Psoas muscle (tissue), 8 donors: ENCODE data around the gene TNFAIP8L2. TPM values are rescaled to one million over a fixed set of nuclear protein-coding genes. Genes with fewer than 3 reads are reported as not detected.

Experiments
- ATAC-seq, 4 donors: fragments of 200-7000 bp; cut with Tn5 transposase; one replicate each; pipeline ENCODE4 v1.9.1; 2020; ENCODE audit warnings: moderate library complexity in 3 of 4, mild to moderate bottlenecking in 2 of 4
- DNase-seq, 2 donors: peaks; one replicate each; pipeline ENCODE4 v3.0.0-alpha.2; 2020
- H3K27ac ChIP-seq: fragments of 200-600 bp; one replicate; pipeline ENCODE4 v1.8.0; 2022
- H3K27me3 ChIP-seq, 3 donors: fragments of 200-600 bp in 1 of 3; one replicate each; pipeline versions ENCODE4 v1.6.1 to v1.8.0; 2013 to 2022; ENCODE audit warnings: low read length in 2 of 3, mild to moderate bottlenecking in 2 of 3, moderate library complexity in 1 of 3; ENCODE audit not compliant: insufficient read depth in 3 of 3
- H3K36me3 ChIP-seq, 2 donors: fragments of 200-600 bp in 1 of 2; one replicate each; pipeline versions ENCODE4 v1.6.1 to v1.8.0; 2013 to 2022; ENCODE audit warnings: low read depth in 1 of 2, mild to moderate bottlenecking in 1 of 2, moderate library complexity in 1 of 2; ENCODE audit not compliant: insufficient read depth in 1 of 2
- H3K4me1 ChIP-seq: fragments of 200-600 bp; one replicate; pipeline ENCODE4 v1.8.0; 2022
- H3K4me3 ChIP-seq: fragments of 200-600 bp; one replicate; pipeline ENCODE4 v1.8.0; 2022; ENCODE audit warnings: mild to moderate bottlenecking
- H3K9me3 ChIP-seq: fragments of 200-600 bp; one replicate; pipeline ENCODE4 v1.8.0; 2022
- WGBS, 3 donors: extraction: QIAGEN DNeasy Blood & Tissue Kit; methylation state at CpG; one replicate each; pipeline versions ENCODE4 v1.1.6 to v1.1.7; 2013; 5-methylcytosine and 5-hydroxymethylcytosine counted together
- intact Hi-C, 2 donors: fragments of 100-400 bp; cut with DNase I; formaldehyde crosslinking; loops; one replicate each; pipeline versions ENCODE4 v1.11.0 to v1.14.2; 2022
- polyA plus RNA-seq, 3 donors: library from polyadenylated mRNA; stranded (reverse); fragments of 200-250 nt; gene quantifications; one replicate each; pipeline ENCODE4 v1.2.3, GENCODE V29; 2013
- total RNA-seq, 4 donors: library from RNA; stranded (reverse); fragmentation: NEBNext Ultra II Directional in 2 of 4; extraction: Animal tissue kit (Norgen Biotek cat#: 25700) in 2 of 4; gene quantifications; one replicate each; pipeline versions ENCODE4 v1.2.1 to v1.2.4, GENCODE V29; 2021 to 2023
- TF ChIP-seq, protein P1 (sequence below): fragments of 200-600 bp; IDR thresholded peaks from one replicate; pipeline ENCODE4 v1.8.0; 2022; ENCODE audit warnings: antibody characterized with exemption
- donor health status: healthy with polysubstance abuse.
- donor health status: DM: no; HTN: no; CAD: no; lungs with moderate emphysema.
- donor health status: Bipolar disorder and iron deficiency.
- donor health status: healthy.
- donor health status: DM: yes; HTN: yes; CAD: no.
- donor health status: DM: no; HTN: no; CAD: no.
- donor health status: DM: no; HTN: no; CAD: no.
- donor health status: DM: yes; HTN: yes; CAD: no.

TNFAIP8L2 gene
- total and polyA plus RNA-seq, 7 donors, result 0.56 to 1.3 (median 0.90) TPM

GRCh38 chr1:151132335-151133017, 24.0 kb upstream of the TNFAIP8L2 start:
- no peaks in the 10 kb centered on the region for H3K27me3 ChIP-seq
- no peak overlapping the region for H3K4me3 ChIP-seq
- DNase-seq (no peak), ATAC-seq (no peak)
- H3K4me1 ChIP-seq, result peaks cover 4% of the 10 kb centered on the region
- peaks cover 0 to 57% of the 10 kb centered on the region in 2 donors for H3K36me3 ChIP-seq
- no peaks in the 10 kb centered on the region for H3K9me3 ChIP-seq
- peak overlapping the region; percentile 36 for H3K27ac ChIP-seq
- WGBS, 3 donors, result 74 to 81% (median 80%) methylated on average over 56 to 74 of the region's 74 CpGs
- TF ChIP-seq, protein P1, sequence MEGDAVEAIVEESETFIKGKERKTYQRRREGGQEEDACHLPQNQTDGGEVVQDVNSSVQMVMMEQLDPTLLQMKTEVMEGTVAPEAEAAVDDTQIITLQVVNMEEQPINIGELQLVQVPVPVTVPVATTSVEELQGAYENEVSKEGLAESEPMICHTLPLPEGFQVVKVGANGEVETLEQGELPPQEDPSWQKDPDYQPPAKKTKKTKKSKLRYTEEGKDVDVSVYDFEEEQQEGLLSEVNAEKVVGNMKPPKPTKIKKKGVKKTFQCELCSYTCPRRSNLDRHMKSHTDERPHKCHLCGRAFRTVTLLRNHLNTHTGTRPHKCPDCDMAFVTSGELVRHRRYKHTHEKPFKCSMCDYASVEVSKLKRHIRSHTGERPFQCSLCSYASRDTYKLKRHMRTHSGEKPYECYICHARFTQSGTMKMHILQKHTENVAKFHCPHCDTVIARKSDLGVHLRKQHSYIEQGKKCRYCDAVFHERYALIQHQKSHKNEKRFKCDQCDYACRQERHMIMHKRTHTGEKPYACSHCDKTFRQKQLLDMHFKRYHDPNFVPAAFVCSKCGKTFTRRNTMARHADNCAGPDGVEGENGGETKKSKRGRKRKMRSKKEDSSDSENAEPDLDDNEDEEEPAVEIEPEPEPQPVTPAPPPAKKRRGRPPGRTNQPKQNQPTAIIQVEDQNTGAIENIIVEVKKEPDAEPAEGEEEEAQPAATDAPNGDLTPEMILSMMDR, result no peak
- intact Hi-C loops, result no loop called here

DNA sequence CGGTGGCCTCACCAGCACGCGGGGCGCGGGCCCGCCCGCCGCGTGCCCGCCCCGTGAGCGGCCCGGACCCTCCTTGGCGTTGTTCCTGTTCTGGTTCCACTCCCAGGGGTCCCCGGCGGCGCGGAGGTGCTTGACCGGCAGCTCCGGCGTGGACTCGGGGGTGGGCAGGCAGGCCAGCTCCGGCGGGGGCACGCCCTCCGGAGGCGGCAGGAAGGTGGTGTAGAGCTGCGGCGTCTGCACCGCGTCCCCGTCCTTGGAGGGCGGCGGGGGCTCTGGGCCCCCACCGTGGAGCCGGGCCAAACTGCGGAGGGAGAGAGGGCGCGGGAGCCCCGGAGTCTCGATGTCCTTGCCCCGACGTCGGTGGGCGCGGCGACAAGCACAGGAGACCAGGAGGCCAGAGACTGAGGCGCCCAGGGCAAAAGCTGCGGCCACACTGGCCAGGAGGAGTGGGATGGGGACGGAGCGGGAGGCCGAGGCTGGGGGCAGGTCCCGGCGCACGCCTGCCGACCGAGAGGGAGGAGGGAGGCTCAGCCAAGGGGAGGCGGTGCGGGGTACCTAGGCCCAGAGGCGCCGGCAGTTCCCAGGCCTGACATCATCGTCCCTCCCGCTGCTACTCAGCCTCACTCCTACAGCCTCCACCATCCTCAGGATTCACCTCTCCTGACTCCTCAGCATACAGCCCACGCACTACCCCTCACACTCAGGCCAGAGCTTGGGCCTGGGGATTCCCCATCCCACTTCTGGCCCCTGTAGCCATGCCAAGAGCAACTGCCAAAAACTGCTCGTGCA, 23.2 kb upstream of the TNFAIP8L2 start:
- DNase-seq (no peak), ATAC-seq (no peak)
- Histone ChIP-seq H3K27ac (no peak overlapping the region), H3K4me3 (no peak overlapping the region), H3K36me3 (peaks cover 0 to 65% of the 10 kb centered on the region in 2 donors), H3K9me3 (no peaks in the 10 kb centered on the region), H3K4me1 (peaks cover 4% of the 10 kb centered on the region), H3K27me3 (no peaks in the 10 kb centered on the region)
- intact Hi-C loops, result no loop called here
- WGBS, 3 donors, result 73 to 78% (median 76%) methylated on average over 46 to 65 of the region's 65 CpGs
- TF ChIP-seq, protein P1, result no peak

- Histone ChIP-seq H3K9me3 (no peaks in the 10 kb centered on the region), H3K36me3 (peaks cover 0 to 77% of the 10 kb centered on the region in 2 donors), H3K27ac (no peak overlapping the region), H3K4me3 (no peak overlapping the region), H3K4me1 (peaks cover 4% of the 10 kb centered on the region), H3K27me3 (no peaks in the 10 kb centered on the region)
- TF ChIP-seq, protein P1, result no peak
- DNase-seq, result no peak
- intact Hi-C loops, result no loop called here
- ATAC-seq, result no peak
- WGBS, 3 donors, result 33 to 57% (median 49%) methylated on average over 3 of the region's 3 CpGs
Measured at GRCh38 chr1:151134396-151134795, 22.1 kb upstream of the TNFAIP8L2 start.

- Histone ChIP-seq H3K9me3 (no peaks in the 10 kb centered on the region), H3K4me3 (no peak overlapping the region), H3K27ac (no peak overlapping the region), H3K36me3 (peaks cover 0 to 83% of the 10 kb centered on the region in 2 donors), H3K4me1 (peaks cover 4% of the 10 kb centered on the region), H3K27me3 (no peaks in the 10 kb centered on the region)
- intact Hi-C loops, result no loop called here
- DNase-seq, result no peak
- ATAC-seq, result no peak
- TF ChIP-seq, protein P1, result no peak
- WGBS, 3 donors, result 93 to 95% (median 93%) methylated on average over 7 of the region's 7 CpGs
Measured at GRCh38 chr1:151134991-151135390, 21.5 kb upstream of the TNFAIP8L2 start.
